ENCODE data around the gene TRIM71. TPM values are rescaled to one million over a fixed set of nuclear protein-coding genes. Genes with fewer than 3 reads are reported as not detected.
"Not testable (repeated sequence)": the region's sequence is repeated elsewhere in the genome, so short reads cannot be mapped to it uniquely, and the experiment has no call there.

The TRIM71 gene
- total and polyA plus RNA-seq, 8 donors = under 0.01 to 2.8 (median 0.12) TPM; not detected in 3

GRCh38 chr3:32822609-32823498, 5.1 kb downstream of the TRIM71 start:
- Histone ChIP-seq H3K27me3 (peaks cover 11 to 64% (median 43%) of the 10 kb centered on the region in 3 donors), H3K36me3 (no peaks in the 10 kb centered on the region), H3K27ac (no peak overlapping the region), H3K4me1 (peaks cover 10 to 24% (median 18%) of the 10 kb centered on the region in 4 donors), H3K4me3 (no peak overlapping the region), H3K9me3 (peaks cover 0 to 17% (median 5%) of the 10 kb centered on the region in 4 donors)
- intact Hi-C loops (cut with DNase I; ENCODE audit: low total_unique reads) = no loop called here
- DNase-seq = no peak
- 88 to 92% (median 90%) methylated on average over 5 of the region's 5 CpGs for WGBS, 5 donors
- no peak for TF ChIP-seq POLR2AphosphoS5 (IDR thresholded peaks at IDR 0.05)
- TF ChIP-seq CTCF (IDR thresholded peaks at IDR 0.05) = no peak
- TF ChIP-seq POLR2A (IDR thresholded peaks at IDR 0.05) = no peak
- TF ChIP-seq EP300 (IDR thresholded peaks at IDR 0.05) = no peak

- H3K4me3 ChIP-seq; H3K27ac ChIP-seq; intact Hi-C loops (cut with DNase I; ENCODE audit: low total_unique reads); H3K36me3 ChIP-seq; DNase-seq: not testable (repeated sequence)
- peaks cover 1 to 16% (median 10%) of the 10 kb centered on the region in 4 donors for H3K4me1 ChIP-seq
- WGBS, 5 donors = 93 to 95% (median 95%) methylated on average over 21 of the region's 21 CpGs
- peaks cover 2 to 55% (median 34%) of the 10 kb centered on the region in 3 donors for H3K27me3 ChIP-seq
- H3K9me3 ChIP-seq = peaks cover 0 to 15% (median 5%) of the 10 kb centered on the region in 4 donors
These were observed 5.9 kb downstream of the TRIM71 start for GRCh38 chr3:32823641-32824184.

- no peak overlapping the region for H3K4me3 ChIP-seq
- H3K9me3 ChIP-seq = no peaks in the 10 kb centered on the region
- intact Hi-C loops (cut with DNase I; ENCODE audit: low total_unique reads) = no loop called here
- peaks cover 0 to 34% (median 14%) of the 10 kb centered on the region in 3 donors for H3K27me3 ChIP-seq
- DNase-seq = no peak
- H3K4me1 ChIP-seq = peaks cover 0 to 13% (median 5%) of the 10 kb centered on the region in 4 donors
- no peak overlapping the region for H3K27ac ChIP-seq
- TF ChIP-seq POLR2A (IDR thresholded peaks at IDR 0.05) (no peak), EP300 (IDR thresholded peaks at IDR 0.05) (no peak), POLR2AphosphoS5 (IDR thresholded peaks at IDR 0.05) (no peak), CTCF (IDR thresholded peaks at IDR 0.05) (no peak)
- H3K36me3 ChIP-seq = no peaks in the 10 kb centered on the region
- 92 to 94% (median 93%) methylated on average over 12 of the region's 12 CpGs for WGBS, 5 donors
These were observed 8.0 kb downstream of the TRIM71 start for GRCh38 chr3:32825601-32826375.

- no peak for DNase-seq
- no peaks in the 10 kb centered on the region for H3K36me3 ChIP-seq
- H3K27me3 ChIP-seq = no peaks in the 10 kb centered on the region
- H3K4me3 ChIP-seq = no peak overlapping the region
- 87 to 95% (median 91%) methylated on average over 4 of the region's 4 CpGs for WGBS, 5 donors
- no peak overlapping the region for H3K27ac ChIP-seq
- H3K9me3 ChIP-seq = no peaks in the 10 kb centered on the region
- TF ChIP-seq POLR2AphosphoS5 (IDR thresholded peaks at IDR 0.05) (no peak), POLR2A (IDR thresholded peaks at IDR 0.05) (no peak), CTCF (IDR thresholded peaks at IDR 0.05) (no peak), EP300 (IDR thresholded peaks at IDR 0.05) (no peak)
- no peaks in the 10 kb centered on the region for H3K4me1 ChIP-seq
- intact Hi-C loops (cut with DNase I; ENCODE audit: low total_unique reads) = no loop called here
These were observed 13.3 kb downstream of the TRIM71 start for GRCh38 chr3:32831062-32831461.
